ENCODE results near the gene MYOF. TPM values are rescaled to one million over a fixed set of nuclear protein-coding genes. Genes with fewer than 3 reads are reported as not detected.

Gene MYOF
- total and polyA plus RNA-seq, 4 donors, result 23.4 to 194 (median 82.2) TPM

GRCh38 chr10:93481637-93482144 lies 443 bp downstream of the MYOF start:
- no peak for TF ChIP-seq CTCF (IDR thresholded peaks at IDR 0.05; ENCODE audit: control extremely low read depth, extremely low read depth)
- Histone ChIP-seq H3K9me3 (ENCODE audit: control insufficient read depth in 4 of 4, insufficient read depth in 3 of 4, low read length in 3 of 4) (no peaks in the 10 kb centered on the region), H3K9ac (ENCODE audit: insufficient read depth in 1 of 2, low read length in 2 of 2) (peak overlapping the region; percentile 94 to 95), H3K36me3 (ENCODE audit: control insufficient read depth in 4 of 4, insufficient read depth in 4 of 4, low read length in 4 of 4) (peaks cover 0 to 3% (median 0%) of the 10 kb centered on the region in 4 donors), H3K4me3 (peak overlapping the region; percentile 43), H3K27me3 (ENCODE audit: control insufficient read depth in 3 of 3, insufficient read depth in 3 of 3, low read length in 2 of 3) (no peaks in the 10 kb centered on the region), H3K4me1 (ENCODE audit: control insufficient read depth in 5 of 5, insufficient read depth in 5 of 5, low read length in 5 of 5) (peaks cover 0 to 5% (median 2%) of the 10 kb centered on the region in 5 donors), H3K27ac (ENCODE audit: low read depth in 1 of 2, low read length in 1 of 2) (peak overlapping the region; percentile 38 to 82)
- ATAC-seq (ENCODE audit: insufficient read depth, low FRiP score) (no peak), DNase-seq (no peak)
- WGBS, 2 donors, result 19 to 37% methylated on average over 7 of the region's 7 CpGs

GRCh38 chr10:93478873-93479272 lies 3.3 kb downstream of the MYOF start:
- H3K36me3 ChIP-seq (ENCODE audit: control insufficient read depth in 4 of 4, insufficient read depth in 4 of 4, low read length in 4 of 4), result peaks cover 0 to 4% (median 0%) of the 10 kb centered on the region in 4 donors
- no peak for ATAC-seq (ENCODE audit: insufficient read depth, low FRiP score)
- DNase-seq, result no peak
- H3K27me3 ChIP-seq (ENCODE audit: control insufficient read depth in 3 of 3, insufficient read depth in 3 of 3, low read length in 2 of 3), result no peaks in the 10 kb centered on the region
- H3K4me1 ChIP-seq (ENCODE audit: control insufficient read depth in 5 of 5, insufficient read depth in 5 of 5, low read length in 5 of 5), result peaks cover 0 to 6% (median 5%) of the 10 kb centered on the region in 5 donors
- WGBS, 2 donors, result 67 to 83% methylated on average over 6 of the region's 6 CpGs
- no peaks in the 10 kb centered on the region for H3K9me3 ChIP-seq (ENCODE audit: control insufficient read depth in 4 of 4, insufficient read depth in 3 of 4, low read length in 3 of 4)
- H3K9ac ChIP-seq (ENCODE audit: insufficient read depth in 1 of 2, low read length in 2 of 2), result no peak overlapping the region
- H3K27ac ChIP-seq (ENCODE audit: low read depth in 1 of 2, low read length in 1 of 2), result no peak overlapping the region
- no peak overlapping the region for H3K4me3 ChIP-seq
- no peak for TF ChIP-seq CTCF (IDR thresholded peaks at IDR 0.05; ENCODE audit: control extremely low read depth, extremely low read depth)

GRCh38 chr10:93476756-93477155 lies 5.4 kb downstream of the MYOF start:
- peaks cover 0 to 4% (median under 1%) of the 10 kb centered on the region in 4 donors for H3K36me3 ChIP-seq (ENCODE audit: control insufficient read depth in 4 of 4, insufficient read depth in 4 of 4, low read length in 4 of 4)
- no peaks in the 10 kb centered on the region for H3K27me3 ChIP-seq (ENCODE audit: control insufficient read depth in 3 of 3, insufficient read depth in 3 of 3, low read length in 2 of 3)
- DNase-seq (no peak), ATAC-seq (ENCODE audit: insufficient read depth, low FRiP score) (no peak)
- H3K9ac ChIP-seq (ENCODE audit: insufficient read depth in 1 of 2, low read length in 2 of 2), result no peak overlapping the region
- no peak for TF ChIP-seq CTCF (IDR thresholded peaks at IDR 0.05; ENCODE audit: control extremely low read depth, extremely low read depth)
- no peaks in the 10 kb centered on the region for H3K9me3 ChIP-seq (ENCODE audit: control insufficient read depth in 4 of 4, insufficient read depth in 3 of 4, low read length in 3 of 4)
- no peak overlapping the region for H3K4me3 ChIP-seq
- WGBS, 2 donors, result 95 to 98% methylated on average over 2 of the region's 2 CpGs
- peaks cover 0 to 11% (median 5%) of the 10 kb centered on the region in 5 donors for H3K4me1 ChIP-seq (ENCODE audit: control insufficient read depth in 5 of 5, insufficient read depth in 5 of 5, low read length in 5 of 5)
- H3K27ac ChIP-seq (ENCODE audit: low read depth in 1 of 2, low read length in 1 of 2), result no peak overlapping the region

GRCh38 chr10:93475871-93476270 lies 6.3 kb downstream of the MYOF start:
- Histone ChIP-seq H3K36me3 (ENCODE audit: control insufficient read depth in 4 of 4, insufficient read depth in 4 of 4, low read length in 4 of 4) (peaks cover 0 to 4% (median under 1%) of the 10 kb centered on the region in 4 donors), H3K9ac (ENCODE audit: insufficient read depth in 1 of 2, low read length in 2 of 2) (no peak overlapping the region), H3K27ac (ENCODE audit: low read depth in 1 of 2, low read length in 1 of 2) (peak overlapping the region in 1 of 2 donors; percentile 46), H3K9me3 (ENCODE audit: control insufficient read depth in 4 of 4, insufficient read depth in 3 of 4, low read length in 3 of 4) (no peaks in the 10 kb centered on the region), H3K4me3 (no peak overlapping the region), H3K4me1 (ENCODE audit: control insufficient read depth in 5 of 5, insufficient read depth in 5 of 5, low read length in 5 of 5) (peaks cover 0 to 16% (median 3%) of the 10 kb centered on the region in 5 donors), H3K27me3 (ENCODE audit: control insufficient read depth in 3 of 3, insufficient read depth in 3 of 3, low read length in 2 of 3) (no peaks in the 10 kb centered on the region)
- 40 to 65% methylated on average over 2 of the region's 2 CpGs for WGBS, 2 donors
- DNase-seq (no peak), ATAC-seq (ENCODE audit: insufficient read depth, low FRiP score) (peak; percentile 56)
- no peak for TF ChIP-seq CTCF (IDR thresholded peaks at IDR 0.05; ENCODE audit: control extremely low read depth, extremely low read depth)
